Keratinocyte (primary cell): ENCODE data around the gene INTS3.

Experiments
- CTCF ChIP-seq, 3 experiments: IDR thresholded peaks in 1 of 3; conservative IDR thresholded peaks in 1 of 3; optimal IDR thresholded peaks in 1 of 3; 2 replicates in 2 of 3; 3 replicates in 1 of 3; pipeline versions ENCODE3 to v1.5.1; 2011; ENCODE audit warnings: low read length in 3 of 3, mild to moderate bottlenecking in 3 of 3, moderate library complexity in 2 of 3, control low read depth in 1 of 3, inconsistent platforms in 1 of 3; ENCODE audit not compliant: insufficient read depth in 2 of 3; ENCODE audit errors: extremely low read depth in 1 of 3
- EZH2 ChIP-seq: IDR thresholded peaks from one replicate; pipeline ENCODE4 v1.6.1; 2012; ENCODE audit warnings: inconsistent platforms, mild to moderate bottlenecking, low read length, moderate library complexity

GRCh38 chr1:153798468-153798780 is 70.6 kb downstream of the INTS3 start:
- TF ChIP-seq CTCF (optimal IDR thresholded peaks at IDR 0.05 in 1 of 3, IDR thresholded peaks at IDR 0.05 in 1 of 3, conservative IDR thresholded peaks at IDR 0.05 in 1 of 3; ENCODE audit: extremely low read depth in 1 of 3, insufficient read depth in 2 of 3, low read length in 3 of 3) (no peak), EZH2 (no peak)
